HG02840 (cell line): ENCODE results near the gene SLC35F1.
"Not testable (repeated sequence)": the region's sequence is repeated elsewhere in the genome, so short reads cannot be mapped to it uniquely, and the experiment has no call there.

ENCODE experiments used
- ATAC-seq: cut with Tn5 transposase; IDR thresholded peaks from one replicate; pipeline ENCODE4 v1.9.1; 2021; ENCODE audit warnings: mild to moderate bottlenecking, moderate library complexity, moderate number of reproducible peaks; ENCODE audit not compliant: unreplicated experiment, low FRiP score

Gene SLC35F1

GRCh38 chr6:117906958-117907600 is at the start of gene SLC35F1:
Gene SLC35F1 (plus strand): TSS chr6:117907264.
- peak; percentile 49 for ATAC-seq

GRCh38 chr6:117858601-117859000 is 48.5 kb upstream of the SLC35F1 start:
- ATAC-seq, result not testable (repeated sequence)

GRCh38 chr6:117861545-117861944 is 45.5 kb upstream of the SLC35F1 start:
- ATAC-seq, result no peak

GRCh38 chr6:117866561-117866960 is 40.5 kb upstream of the SLC35F1 start:
- ATAC-seq, result no peak

GRCh38 chr6:117870486-117871242 is 36.4 kb upstream of the SLC35F1 start:
- peak; percentile 81 for ATAC-seq

- no peak for ATAC-seq
Observed at GRCh38 chr6:117880824-117881223, 26.2 kb upstream of the SLC35F1 start.

GRCh38 chr6:117890172-117890571 is 16.9 kb upstream of the SLC35F1 start:
- no peak for ATAC-seq

- no peak for ATAC-seq
Observed at GRCh38 chr6:117906507-117906957, 532 bp upstream of the SLC35F1 start.

- ATAC-seq, result peak; percentile 25
Observed at GRCh38 chr6:117907601-117908245, 659 bp downstream of the SLC35F1 start.

GRCh38 chr6:117908246-117909068 is 1.4 kb downstream of the SLC35F1 start:
- ATAC-seq, result no peak

GRCh38 chr6:117909638-117910037 is 2.6 kb downstream of the SLC35F1 start:
- no peak for ATAC-seq

- no peak for ATAC-seq
Observed at GRCh38 chr6:117910549-117910948, 3.5 kb downstream of the SLC35F1 start.

- ATAC-seq, result no peak
Observed at GRCh38 chr6:117911150-117911549, 4.1 kb downstream of the SLC35F1 start.

- ATAC-seq, result no peak
Observed at GRCh38 chr6:117911660-117912059, 4.6 kb downstream of the SLC35F1 start.

GRCh38 chr6:117915846-117916245 is 8.8 kb downstream of the SLC35F1 start:
- ATAC-seq, result no peak

GRCh38 chr6:117916483-117916882 is 9.4 kb downstream of the SLC35F1 start:
- no peak for ATAC-seq

- ATAC-seq, result no peak
Observed at GRCh38 chr6:117917176-117917575, 10.1 kb downstream of the SLC35F1 start.

GRCh38 chr6:117918454-117918853 is 11.4 kb downstream of the SLC35F1 start:
- no peak for ATAC-seq

GRCh38 chr6:117919275-117919674 is 12.2 kb downstream of the SLC35F1 start:
- no peak for ATAC-seq
